H1 (cell line): Measurements from ENCODE around the gene FARP2. TPM values are rescaled to one million over a fixed set of nuclear protein-coding genes. Genes with fewer than 3 reads are reported as not detected.

ENCODE experiments used
- CTCF ChIA-PET: fragments of 300-600 bp; sonication (Branson Sonifier 250); formaldehyde crosslinking; loops from one replicate; lab custom pipeline; 2021; ENCODE audit not compliant: partially characterized antibody; lab: Charles Lee
- POLR2A ChIA-PET: fragments of 300-600 bp; sonication (Branson Sonifier 250); formaldehyde crosslinking; loops from one replicate; lab custom pipeline; 2021; ENCODE audit warnings: inconsistent platforms; ENCODE audit not compliant: partially characterized antibody; lab: Charles Lee
- DNase-seq, 2 experiments: peaks; one replicate each; pipeline versions ENCODE4 v3.0.0 to v3.0.0-alpha.2; 2010 to 2022; ENCODE audit warnings: low spot score in 2 of 2, low read depth in 1 of 2, mixed read lengths in 1 of 2
- FAIRE-seq: peaks from 2 replicates; lab custom pipeline; 2011; peaks lifted over from hg19 to GRCh38; lab: Jason Lieb, UNC
- H2AFZ ChIP-seq: 2 replicates; pipeline ENCODE4 v1.8.1; 2012; ENCODE audit warnings: low read length, inconsistent platforms
- H2AK5ac ChIP-seq: 2 replicates; pipeline ENCODE4 v1.6.1; 2013; ENCODE audit warnings: low read depth, low read length
- H2BK120ac ChIP-seq: replicated peaks from 2 replicates; pipeline ENCODE3; 2013; ENCODE audit warnings: low read depth, low read length, inconsistent platforms
- H2BK12ac ChIP-seq: 2 replicates; pipeline ENCODE4 v1.6.1; 2013; ENCODE audit warnings: low read depth, low read length
- H2BK15ac ChIP-seq: 2 replicates; pipeline ENCODE4 v1.6.1; 2013; ENCODE audit warnings: low read length
- H2BK20ac ChIP-seq: 2 replicates; pipeline ENCODE4 v1.6.1; 2013; ENCODE audit warnings: low read length
- H2BK5ac ChIP-seq: 2 replicates; pipeline ENCODE4 v1.6.1; 2013; ENCODE audit warnings: low read depth, low read length
- H3K14ac ChIP-seq: 2 replicates; pipeline ENCODE4 v1.6.1; 2013; ENCODE audit warnings: inconsistent platforms; ENCODE audit not compliant: insufficient read length
- H3K18ac ChIP-seq: 2 replicates; pipeline ENCODE4 v1.6.1; 2013; ENCODE audit warnings: low read length; ENCODE audit errors: extremely low read depth
- H3K23ac ChIP-seq: 2 replicates; pipeline ENCODE4 v1.6.1; 2013; ENCODE audit warnings: inconsistent platforms; ENCODE audit not compliant: insufficient read length
- H3K23me2 ChIP-seq: 2 replicates; pipeline ENCODE4 v1.6.1; 2013; ENCODE audit warnings: low read depth, low read length
- H3K27ac ChIP-seq: 2 replicates; pipeline ENCODE4 v1.6.1; 2011; ENCODE audit warnings: low read depth, low read length, inconsistent platforms
- H3K27me3 ChIP-seq, 4 experiments: replicated peaks in 1 of 4; 1 replicate in 1 of 4; 2 replicates in 3 of 4; pipeline versions ENCODE4 v1.6.1 to v1.8.1; 2011 to 2013; ENCODE audit warnings: low read length in 3 of 4, mild to moderate bottlenecking in 3 of 4, inconsistent platforms in 2 of 4, mixed read lengths in 2 of 4, moderate library complexity in 1 of 4; ENCODE audit not compliant: control insufficient read depth in 3 of 4, insufficient read depth in 3 of 4; ENCODE audit errors: extremely low read depth in 1 of 4
- H3K36me3 ChIP-seq, 4 experiments: 2 replicates each; pipeline versions ENCODE4 v1.6.1 to v1.8.1; 2011 to 2013; ENCODE audit warnings: mild to moderate bottlenecking in 4 of 4, low read length in 3 of 4, moderate library complexity in 2 of 4, control low read depth in 1 of 4, inconsistent platforms in 1 of 4; ENCODE audit not compliant: insufficient read depth in 4 of 4, control insufficient read depth in 2 of 4
- H3K4ac ChIP-seq: replicated peaks from 2 replicates; pipeline ENCODE3; 2013; ENCODE audit warnings: low read length, low read depth, mixed read lengths, inconsistent platforms; ENCODE audit not compliant: insufficient read length
- H3K4me1 ChIP-seq, 4 experiments: replicated peaks in 1 of 4; 1 replicate in 1 of 4; 2 replicates in 3 of 4; pipeline versions ENCODE4 v1.6.1 to v1.8.1; 2011 to 2013; ENCODE audit warnings: low read length in 3 of 4, inconsistent platforms in 2 of 4, mixed read lengths in 1 of 4; ENCODE audit not compliant: insufficient read depth in 4 of 4, control insufficient read depth in 3 of 4
- H3K4me2 ChIP-seq, 2 experiments: 2 replicates each; pipeline versions ENCODE4 v1.6.1 to v1.8.1; 2011 to 2013; ENCODE audit warnings: low read depth in 2 of 2, low read length in 2 of 2, control low read depth in 1 of 2, inconsistent platforms in 1 of 2, mild to moderate bottlenecking in 1 of 2; ENCODE audit not compliant: insufficient read depth in 1 of 2
- H3K4me3 ChIP-seq, 4 experiments: fragments of 200-600, 300-600 bp in 1 of 4; sonication (generic), shearing (Covaris generic), sonication (Bioruptor Twin) in 1 of 4; 2 replicates each; pipeline versions ENCODE4 v1.5.1 to v1.8.1; 2011 to 2016; ENCODE audit warnings: low read length in 4 of 4, low read depth in 3 of 4, control low read depth in 2 of 4, inconsistent platforms in 2 of 4, mild to moderate bottlenecking in 2 of 4, mixed read lengths in 1 of 4, moderate library complexity in 1 of 4; ENCODE audit not compliant: insufficient read depth in 2 of 4; ENCODE audit errors: extremely low read depth in 1 of 4
- H3K56ac ChIP-seq: replicated peaks from 2 replicates; pipeline ENCODE3; 2013; ENCODE audit warnings: low read depth, mild to moderate bottlenecking, mixed read lengths, low read length, inconsistent platforms; ENCODE audit not compliant: insufficient read length
- H3K79me1 ChIP-seq: 2 replicates; pipeline ENCODE4 v1.6.1; 2013; ENCODE audit warnings: low read depth, low read length, control low read depth
- H3K79me2 ChIP-seq, 2 experiments: 2 replicates each; pipeline versions ENCODE4 v1.6.1 to v1.8.1; 2012 to 2013; ENCODE audit warnings: low read length in 2 of 2, mild to moderate bottlenecking in 2 of 2, inconsistent platforms in 1 of 2; ENCODE audit not compliant: insufficient read depth in 2 of 2, control insufficient read depth in 1 of 2
- H3K9ac ChIP-seq, 4 experiments: replicated peaks in 1 of 4; 1 replicate in 1 of 4; 2 replicates in 3 of 4; pipeline versions ENCODE4 v1.6.1 to v1.8.1; 2011 to 2013; ENCODE audit warnings: low read depth in 3 of 4, low read length in 3 of 4, control low read depth in 2 of 4, mild to moderate bottlenecking in 2 of 4, moderate library complexity in 2 of 4, inconsistent platforms in 1 of 4; ENCODE audit errors: extremely low read depth in 1 of 4
- H3K9me3 ChIP-seq, 2 experiments: 2 replicates each; pipeline versions ENCODE4 v1.6.1 to v1.8.1; 2012 to 2013; ENCODE audit warnings: mild to moderate bottlenecking in 2 of 2, moderate library complexity in 2 of 2, control low read depth in 1 of 2, inconsistent platforms in 1 of 2, low read depth in 1 of 2, low read length in 1 of 2, mixed read lengths in 1 of 2; ENCODE audit not compliant: insufficient read depth in 2 of 2
- H4K20me1 ChIP-seq, 2 experiments: replicated peaks in 1 of 2; 2 replicates each; pipeline versions ENCODE3 to v1.8.1; 2011 to 2013; ENCODE audit warnings: inconsistent platforms in 2 of 2, low read length in 2 of 2, mild to moderate bottlenecking in 1 of 2; ENCODE audit not compliant: insufficient read depth in 2 of 2, control insufficient read depth in 1 of 2
- H4K5ac ChIP-seq: 2 replicates; pipeline ENCODE4 v1.6.1; 2013; ENCODE audit warnings: low read length, low read depth, mixed read lengths, inconsistent platforms; ENCODE audit not compliant: insufficient read length
- H4K8ac ChIP-seq: 2 replicates; pipeline ENCODE4 v1.8.0; 2013; ENCODE audit warnings: mild to moderate bottlenecking, moderate library complexity, low read length, inconsistent platforms; ENCODE audit not compliant: insufficient read depth; ENCODE audit errors: extremely low read depth
- H4K91ac ChIP-seq: replicated peaks from 2 replicates; pipeline ENCODE3; 2013; ENCODE audit warnings: low read length, mixed read lengths, inconsistent platforms; ENCODE audit not compliant: insufficient read length
- ATF2 ChIP-seq: IDR thresholded peaks from 2 replicates; pipeline ENCODE4 v1.6.1; 2012; ENCODE audit warnings: low read length, inconsistent platforms
- CTCF ChIP-seq, 3 experiments: IDR thresholded peaks; 1 replicate in 2 of 3; 2 replicates in 1 of 3; pipeline versions ENCODE4 v1.5.1 to v1.6.1; 2011; ENCODE audit warnings: low read length in 3 of 3, mild to moderate bottlenecking in 3 of 3, inconsistent platforms in 2 of 3, low read depth in 1 of 3, moderate library complexity in 1 of 3; ENCODE audit not compliant: insufficient read depth in 1 of 3; ENCODE audit errors: control extremely low read depth in 1 of 3
- HDAC6 ChIP-seq: IDR thresholded peaks from one replicate; pipeline ENCODE4 v1.7.1; 2012; ENCODE audit warnings: low read depth, mild to moderate bottlenecking, inconsistent platforms, low read length, moderate library complexity
- NRF1 ChIP-seq: IDR thresholded peaks from 2 replicates; pipeline ENCODE4 v1.6.1; 2011; ENCODE audit warnings: mild to moderate bottlenecking, low read depth, low read length, improper control_type of control experiment
- POLR2A ChIP-seq, 2 experiments: IDR thresholded peaks; 1 replicate in 1 of 2; 2 replicates in 1 of 2; pipeline ENCODE4 v1.6.1; 2011; ENCODE audit warnings: low read depth in 2 of 2, low read length in 2 of 2, mild to moderate bottlenecking in 2 of 2; ENCODE audit errors: control extremely low read depth in 1 of 2
- POLR2AphosphoS5 ChIP-seq: IDR thresholded peaks from 2 replicates; pipeline ENCODE4 v1.6.1; 2011; ENCODE audit warnings: low read depth, low read length
- RNF2 ChIP-seq: fragments of 200-900, 300-1000 bp; sonication (generic); IDR thresholded peaks from 2 replicates; pipeline ENCODE4 v1.7.1; 2016; ENCODE audit warnings: borderline replicate concordance, low read depth, mild to moderate bottlenecking, antibody characterized with exemption, low read length; ENCODE audit not compliant: poor library complexity, severe bottlenecking; ENCODE audit errors: missing control alignments
- SRF ChIP-seq: IDR thresholded peaks from 2 replicates; pipeline ENCODE4 v1.6.1; 2011; ENCODE audit warnings: mild to moderate bottlenecking, low read depth, low read length, moderate library complexity
- WGBS, 2 experiments: shearing (Covaris generic) in 1 of 2; methylation state at CpG; one replicate each; pipeline versions ENCODE4 v1.1.6 to v1.1.7; 2013 to 2015; ENCODE audit warnings: low lambda C conversion rate in 2 of 2, mixed read lengths in 2 of 2, inconsistent platforms in 1 of 2, low coverage in 1 of 2, missing lambda C conversion rate in 1 of 2; ENCODE audit not compliant: insufficient replicate concordance in 2 of 2, insufficient coverage in 1 of 2, insufficient read length in 1 of 2; ENCODE audit errors: extremely low coverage in 1 of 2, missing lambda C conversion rate in 1 of 2; 5-methylcytosine and 5-hydroxymethylcytosine counted together
- polyA plus RNA-seq, 7 experiments: library from polyadenylated mRNA; depleted of rRNA in 3 of 7; stranded (reverse) in 5 of 7; unstranded in 2 of 7; fragments of >200 nt in 5 of 7; fragments of 200-250 nt in 2 of 7; gene quantifications; 1 replicate in 5 of 7; 2 replicates in 1 of 7; 4 replicates in 1 of 7; pipeline versions ENCODE4 v1.2.1 to v1.2.3, GENCODE V29; 2011 to 2013; ENCODE audit warnings: missing spikeins in 2 of 7, mixed read lengths in 2 of 7
- total RNA-seq: library from RNA; stranded (reverse); fragmentation: NEBNext Ultra II Directional; extraction: Animal tissue kit (Norgen Biotek cat#: 25700); gene quantifications from 2 replicates; pipeline ENCODE4 v1.2.1, GENCODE V29; 2021

FARP2 gene
- total and polyA plus RNA-seq, 2 of the 8 experiments (the other 6 are each of a cell fraction or from before 2014, with no cell fraction given) = 12.4 to 33.4 TPM

DNA sequence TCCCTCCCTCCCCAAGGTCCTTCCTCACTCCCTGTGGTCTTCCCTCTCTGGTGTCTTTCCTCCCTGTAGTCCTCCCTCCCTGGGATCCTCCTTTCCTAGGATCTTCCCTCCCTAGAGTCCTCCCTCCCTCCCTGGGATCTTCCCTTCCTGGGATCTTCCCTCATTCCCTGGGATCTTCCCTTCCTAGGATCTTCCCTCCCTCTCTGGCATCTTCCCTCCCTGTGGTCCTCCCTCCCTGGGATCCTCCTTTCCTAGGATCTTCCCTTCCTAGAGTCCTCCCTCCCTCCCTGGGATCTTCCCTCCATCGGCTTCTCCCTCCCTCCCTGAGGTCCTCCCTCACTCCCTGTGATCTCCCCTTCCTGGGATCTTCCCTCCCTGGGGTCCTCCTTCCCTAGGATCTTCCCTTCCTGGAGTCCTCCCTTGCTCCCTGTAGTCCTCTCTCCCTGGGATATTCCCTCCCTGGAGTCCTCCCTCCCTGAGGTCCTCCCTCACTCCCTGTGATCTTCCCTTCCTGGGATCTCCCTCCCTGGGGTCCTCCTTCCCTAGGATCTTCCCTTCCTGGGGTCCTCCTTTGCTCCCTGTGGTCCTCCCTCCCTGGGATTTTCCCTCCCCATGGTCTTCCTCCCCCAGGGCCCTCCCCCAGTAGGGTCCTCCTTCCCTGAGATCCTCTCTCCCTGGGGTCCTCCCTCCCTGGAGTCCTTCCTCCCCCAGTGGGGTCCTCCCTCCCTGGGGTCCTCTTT is 129.3 kb downstream of the FARP2 start:
- Histone ChIP-seq H2BK12ac (no peak overlapping the region), H2BK5ac (no peak overlapping the region), H3K14ac (no peak overlapping the region), H4K8ac (no peak overlapping the region; the same call in 1 of the 2 replicates), H4K91ac (no peak overlapping the region), H3K27me3 (no peaks in the 10 kb centered on the region; a peak in 1 of 7 replicates), H3K9me3 (no peaks in the 10 kb centered on the region), H3K4me2 (no peak overlapping the region), H2BK15ac (no peak overlapping the region), H3K4ac (no peak overlapping the region), H3K18ac (no peak overlapping the region), H3K4me1 (no peaks in the 10 kb centered on the region), H3K9ac (no peak overlapping the region), H3K23me2 (no peaks in the 10 kb centered on the region), H3K27ac (no peak overlapping the region), H4K5ac (no peak overlapping the region), H3K36me3 (no peaks in the 10 kb centered on the region), H2BK120ac (no peak overlapping the region), H3K4me3 (no peak overlapping the region), H4K20me1 (peaks cover 0 to 4% of the 10 kb centered on the region in 2 experiments), H2AFZ (no peak overlapping the region), H3K56ac (no peak overlapping the region), H2BK20ac (no peak overlapping the region), H3K23ac (no peak overlapping the region), H2AK5ac (no peak overlapping the region), H3K79me1 (no peaks in the 10 kb centered on the region), H3K79me2 (no peaks in the 10 kb centered on the region)
- POLR2A ChIA-PET = interaction anchor here (0.7 to 1.0 kb wide), 2 partner anchors 10 to 53 kb away, joined by 4 to 6 read pairs; no protein-coding TSS in a partner anchor
- 100% methylated on average over 1 of the region's 1 CpG; no CpG with 5 or more reads in 1 of the 2 experiments for WGBS, 2 experiments
- CTCF ChIA-PET = interaction anchor here (0.6 kb wide), 1 partner anchor 1470 kb away, joined by 3 read pairs; no protein-coding TSS in a partner anchor
- no peak for FAIRE-seq
- DNase-seq = no peak
- no peak for TF ChIP-seq SRF
- TF ChIP-seq NRF1 = no peak
- TF ChIP-seq POLR2AphosphoS5 = no peak
- no peak for TF ChIP-seq CTCF (IDR thresholded peaks at IDR 0.05; ENCODE audit: control extremely low read depth in 1 of 3, insufficient read depth in 1 of 3, low read depth in 1 of 3, low read length in 3 of 3)
- no peak for TF ChIP-seq HDAC6
- TF ChIP-seq POLR2A (IDR thresholded peaks at IDR 0.05; ENCODE audit: control extremely low read depth in 1 of 2, low read depth in 2 of 2, low read length in 2 of 2) = no peak; a peak in 1 of 3 replicates
- no peak for TF ChIP-seq RNF2
- TF ChIP-seq ATF2 = no peak
